ENCODE results near the gene LDLRAD1.
"Not testable (repeated sequence)": the region's sequence is repeated elsewhere in the genome, so short reads cannot be mapped to it uniquely, and the experiment has no call there.

Gene LDLRAD1

DNA sequence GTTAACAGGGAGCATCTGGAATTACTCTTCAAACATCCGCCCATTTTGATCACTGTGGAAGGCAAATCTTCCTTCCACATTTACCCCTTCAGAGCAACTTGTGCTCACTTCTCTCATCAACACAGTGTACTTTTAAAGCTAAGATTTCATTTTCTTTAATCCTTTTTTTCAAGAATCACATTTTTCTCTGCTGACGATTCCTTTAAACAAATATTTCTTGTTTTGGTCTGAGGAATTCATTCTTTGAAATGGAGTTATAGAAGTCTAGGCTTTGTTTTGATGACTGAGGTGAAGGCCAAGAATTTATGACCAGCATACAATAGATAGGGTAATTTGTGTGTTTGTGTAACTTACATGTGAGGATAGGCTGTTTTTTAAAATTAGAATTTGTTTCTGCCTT, 46.3 kb downstream of the LDLRAD1 start:
- Histone ChIP-seq H3K14ac (ENCODE audit: low read length in 2 of 2) (no peak overlapping the region), H3K4me1 (ENCODE audit: control insufficient read depth, insufficient read depth, low read depth, low read length) (peaks cover 5% of the 10 kb centered on the region), H3K27ac (ENCODE audit: low read length, poor library complexity, severe bottlenecking) (peak overlapping the region; percentile 58), H3K18ac (ENCODE audit: low read depth in 1 of 2, low read length in 2 of 2) (no peak overlapping the region), H3K9ac (ENCODE audit: low read length) (no peak overlapping the region), H2BK12ac (ENCODE audit: low read length in 2 of 2) (no peak overlapping the region), H4K8ac (ENCODE audit: low read length) (no peak overlapping the region), H3K36me3 (ENCODE audit: control insufficient read depth in 1 of 2, insufficient read depth in 2 of 2, low read depth in 1 of 2, low read length in 2 of 2) (peaks cover 14 to 58% of the 10 kb centered on the region in 2 experiments), H3K27me3 (ENCODE audit: control insufficient read depth in 1 of 2, insufficient read depth in 1 of 2, low read length in 2 of 2) (no peaks in the 10 kb centered on the region), H2BK5ac (ENCODE audit: low read depth, low read length, poor library complexity, severe bottlenecking) (no peak overlapping the region), H3K23ac (ENCODE audit: low read length in 2 of 2) (no peak overlapping the region), H3K4ac (ENCODE audit: low read depth in 1 of 2, low read length in 2 of 2) (no peak overlapping the region), H2AK5ac (ENCODE audit: low read length, severe bottlenecking) (no peak overlapping the region), H4K91ac (ENCODE audit: low read length) (no peak overlapping the region), H3K9me3 (ENCODE audit: control insufficient read depth, low read length) (no peaks in the 10 kb centered on the region), H3K4me3 (ENCODE audit: insufficient read depth in 1 of 2, low read depth in 1 of 2, low read length in 2 of 2) (no peak overlapping the region), H2AFZ (ENCODE audit: low read depth, low read length) (no peak overlapping the region), H2BK120ac (ENCODE audit: low read depth, low read length) (no peak overlapping the region), H2BK15ac (ENCODE audit: low read depth, poor library complexity, severe bottlenecking) (no peak overlapping the region), H3K79me1 (replicated peaks; ENCODE audit: low read length, poor library complexity, severe bottlenecking) (peaks cover 3% of the 10 kb centered on the region), H3K4me2 (ENCODE audit: low read length, poor library complexity, severe bottlenecking) (no peak overlapping the region)
- DNase-seq = no peak
- WGBS = 94% methylated on average over 2 of the region's 2 CpGs

DNA sequence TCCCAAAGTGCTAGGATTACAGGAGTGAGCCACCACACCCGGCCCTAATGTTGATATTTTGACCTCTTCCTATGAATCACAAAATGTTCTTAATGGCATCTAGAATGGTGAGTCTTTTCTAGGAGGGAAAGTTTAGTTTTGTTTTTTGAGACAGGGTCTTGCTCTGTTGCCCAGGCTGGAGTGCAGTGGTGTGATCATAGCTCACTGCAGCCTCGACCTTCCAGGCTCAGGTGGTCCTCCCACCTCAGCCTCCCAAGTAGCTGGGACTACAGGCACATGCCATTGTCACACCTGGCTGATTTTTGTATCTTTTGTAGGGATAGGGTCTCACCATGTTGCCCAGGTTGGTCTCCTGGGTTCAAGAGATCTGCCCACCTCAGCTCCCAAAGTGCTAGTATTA, 48.7 kb downstream of the LDLRAD1 start:
- not testable (repeated sequence) for H3K18ac ChIP-seq (ENCODE audit: low read depth in 1 of 2, low read length in 2 of 2); H2BK12ac ChIP-seq (ENCODE audit: low read length in 2 of 2); H4K8ac ChIP-seq (ENCODE audit: low read length); H3K27ac ChIP-seq (ENCODE audit: low read length, poor library complexity, severe bottlenecking); H3K9me3 ChIP-seq (ENCODE audit: control insufficient read depth, low read length); H3K14ac ChIP-seq (ENCODE audit: low read length in 2 of 2); H2AK5ac ChIP-seq (ENCODE audit: low read length, severe bottlenecking); H4K91ac ChIP-seq (ENCODE audit: low read length); H2BK15ac ChIP-seq (ENCODE audit: low read depth, poor library complexity, severe bottlenecking); H3K4ac ChIP-seq (ENCODE audit: low read depth in 1 of 2, low read length in 2 of 2); H2BK120ac ChIP-seq (ENCODE audit: low read depth, low read length); H3K79me1 ChIP-seq (replicated peaks; ENCODE audit: low read length, poor library complexity, severe bottlenecking); DNase-seq; H3K4me1 ChIP-seq (ENCODE audit: control insufficient read depth, insufficient read depth, low read depth, low read length); H3K4me2 ChIP-seq (ENCODE audit: low read length, poor library complexity, severe bottlenecking); H3K4me3 ChIP-seq (ENCODE audit: insufficient read depth in 1 of 2, low read depth in 1 of 2, low read length in 2 of 2); H3K27me3 ChIP-seq (ENCODE audit: control insufficient read depth in 1 of 2, insufficient read depth in 1 of 2, low read length in 2 of 2); H3K9ac ChIP-seq (ENCODE audit: low read length); H2AFZ ChIP-seq (ENCODE audit: low read depth, low read length); H3K23ac ChIP-seq (ENCODE audit: low read length in 2 of 2); H2BK5ac ChIP-seq (ENCODE audit: low read depth, low read length, poor library complexity, severe bottlenecking)
- peaks cover 15 to 73% of the 10 kb centered on the region in 2 experiments for H3K36me3 ChIP-seq (ENCODE audit: control insufficient read depth in 1 of 2, insufficient read depth in 2 of 2, low read depth in 1 of 2, low read length in 2 of 2)
- 100% methylated on average over 1 of the region's 2 CpGs for WGBS

DNA sequence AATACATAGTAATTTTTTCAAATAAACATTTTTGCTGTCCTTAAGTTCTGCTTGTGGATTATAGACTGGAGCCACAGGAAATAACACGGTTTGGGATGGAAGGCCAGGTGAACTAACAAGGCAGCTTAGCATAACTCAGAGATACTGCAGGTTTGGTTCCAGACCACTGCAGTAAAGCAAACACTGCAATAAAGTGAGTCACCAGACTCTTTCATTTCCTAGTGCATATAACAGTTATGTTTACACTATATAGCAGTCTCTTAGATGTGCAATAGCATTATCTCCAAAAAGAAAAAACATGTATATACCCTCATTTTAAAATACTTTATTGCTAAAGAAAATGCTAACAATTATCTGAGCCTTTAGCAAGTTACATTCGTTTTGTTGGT, 49.9 kb downstream of the LDLRAD1 start:
- Histone ChIP-seq H3K79me1 (replicated peaks; ENCODE audit: low read length, poor library complexity, severe bottlenecking) (peaks cover 5% of the 10 kb centered on the region), H3K4me1 (ENCODE audit: control insufficient read depth, insufficient read depth, low read depth, low read length) (peaks cover 6% of the 10 kb centered on the region), H2BK120ac (ENCODE audit: low read depth, low read length) (no peak overlapping the region), H3K4ac (ENCODE audit: low read depth in 1 of 2, low read length in 2 of 2) (no peak overlapping the region), H3K27ac (ENCODE audit: low read length, poor library complexity, severe bottlenecking) (peak overlapping the region; percentile 8), H2AK5ac (ENCODE audit: low read length, severe bottlenecking) (no peak overlapping the region), H3K27me3 (ENCODE audit: control insufficient read depth in 1 of 2, insufficient read depth in 1 of 2, low read length in 2 of 2) (no peaks in the 10 kb centered on the region), H3K14ac (ENCODE audit: low read length in 2 of 2) (no peak overlapping the region), H2AFZ (ENCODE audit: low read depth, low read length) (no peak overlapping the region), H3K36me3 (ENCODE audit: control insufficient read depth in 1 of 2, insufficient read depth in 2 of 2, low read depth in 1 of 2, low read length in 2 of 2) (peaks cover 21 to 74% of the 10 kb centered on the region in 2 experiments), H3K4me2 (ENCODE audit: low read length, poor library complexity, severe bottlenecking) (no peak overlapping the region), H3K18ac (ENCODE audit: low read depth in 1 of 2, low read length in 2 of 2) (no peak overlapping the region), H3K9me3 (ENCODE audit: control insufficient read depth, low read length) (no peaks in the 10 kb centered on the region), H2BK15ac (ENCODE audit: low read depth, poor library complexity, severe bottlenecking) (no peak overlapping the region), H3K9ac (ENCODE audit: low read length) (no peak overlapping the region), H2BK12ac (ENCODE audit: low read length in 2 of 2) (no peak overlapping the region), H4K91ac (ENCODE audit: low read length) (no peak overlapping the region), H4K8ac (ENCODE audit: low read length) (no peak overlapping the region), H3K4me3 (ENCODE audit: insufficient read depth in 1 of 2, low read depth in 1 of 2, low read length in 2 of 2) (no peak overlapping the region), H2BK5ac (ENCODE audit: low read depth, low read length, poor library complexity, severe bottlenecking) (no peak overlapping the region), H3K23ac (ENCODE audit: low read length in 2 of 2) (no peak overlapping the region)
- DNase-seq = peak; percentile 30
- WGBS = 90% methylated on average over 2 of the region's 2 CpGs

- Histone ChIP-seq H2BK5ac (ENCODE audit: low read depth, low read length, poor library complexity, severe bottlenecking) (no peak overlapping the region), H3K9ac (ENCODE audit: low read length) (no peak overlapping the region), H3K27me3 (ENCODE audit: control insufficient read depth in 1 of 2, insufficient read depth in 1 of 2, low read length in 2 of 2) (no peaks in the 10 kb centered on the region), H3K27ac (ENCODE audit: low read length, poor library complexity, severe bottlenecking) (peak overlapping the region; percentile 26), H3K23ac (ENCODE audit: low read length in 2 of 2) (no peak overlapping the region), H3K36me3 (ENCODE audit: control insufficient read depth in 1 of 2, insufficient read depth in 2 of 2, low read depth in 1 of 2, low read length in 2 of 2) (peaks cover 24 to 74% of the 10 kb centered on the region in 2 experiments), H4K91ac (ENCODE audit: low read length) (no peak overlapping the region), H3K79me1 (replicated peaks; ENCODE audit: low read length, poor library complexity, severe bottlenecking) (peaks cover 5% of the 10 kb centered on the region), H2BK12ac (ENCODE audit: low read length in 2 of 2) (no peak overlapping the region), H3K4me3 (ENCODE audit: insufficient read depth in 1 of 2, low read depth in 1 of 2, low read length in 2 of 2) (no peak overlapping the region), H2BK15ac (ENCODE audit: low read depth, poor library complexity, severe bottlenecking) (no peak overlapping the region), H3K18ac (ENCODE audit: low read depth in 1 of 2, low read length in 2 of 2) (no peak overlapping the region), H3K14ac (ENCODE audit: low read length in 2 of 2) (no peak overlapping the region), H2AK5ac (ENCODE audit: low read length, severe bottlenecking) (peak overlapping the region; percentile 49), H2BK120ac (ENCODE audit: low read depth, low read length) (no peak overlapping the region), H3K4ac (ENCODE audit: low read depth in 1 of 2, low read length in 2 of 2) (no peak overlapping the region), H3K9me3 (ENCODE audit: control insufficient read depth, low read length) (no peaks in the 10 kb centered on the region), H4K8ac (ENCODE audit: low read length) (no peak overlapping the region), H3K4me1 (ENCODE audit: control insufficient read depth, insufficient read depth, low read depth, low read length) (peaks cover 6% of the 10 kb centered on the region), H2AFZ (ENCODE audit: low read depth, low read length) (no peak overlapping the region), H3K4me2 (ENCODE audit: low read length, poor library complexity, severe bottlenecking) (no peak overlapping the region)
- DNase-seq = no peak
- WGBS = 95% methylated on average over 7 of the region's 7 CpGs
These were observed 50.4 kb downstream of the LDLRAD1 start for GRCh38 chr1:53967409-53968124.
